GM23248 (cell line): ENCODE results near the gene ONECUT2.

Source experiments
- EZH2 ChIP-seq: fragments of 200-600 bp; sonication (generic); IDR thresholded peaks from 2 replicates; pipeline ENCODE4 v1.6.1; 2018; ENCODE audit warnings: antibody characterized with exemption, mild to moderate bottlenecking; ENCODE audit not compliant: insufficient read depth, poor library complexity, severe bottlenecking
- EZH2phosphoT487 ChIP-seq: fragments of 200-600 bp; sonication (generic); IDR thresholded peaks from 2 replicates; pipeline ENCODE4 v1.6.1; 2018; ENCODE audit warnings: antibody characterized with exemption, moderate library complexity, mild to moderate bottlenecking, low read depth; ENCODE audit not compliant: insufficient read depth

GRCh38 chr18:57440331-57441070 lies 5.3 kb downstream of the ONECUT2 start:
- TF ChIP-seq EZH2phosphoT487 = no peak
- peak; percentile 86 for TF ChIP-seq EZH2
